ENCODE results near the gene ABL1.

ABL1 gene

DNA sequence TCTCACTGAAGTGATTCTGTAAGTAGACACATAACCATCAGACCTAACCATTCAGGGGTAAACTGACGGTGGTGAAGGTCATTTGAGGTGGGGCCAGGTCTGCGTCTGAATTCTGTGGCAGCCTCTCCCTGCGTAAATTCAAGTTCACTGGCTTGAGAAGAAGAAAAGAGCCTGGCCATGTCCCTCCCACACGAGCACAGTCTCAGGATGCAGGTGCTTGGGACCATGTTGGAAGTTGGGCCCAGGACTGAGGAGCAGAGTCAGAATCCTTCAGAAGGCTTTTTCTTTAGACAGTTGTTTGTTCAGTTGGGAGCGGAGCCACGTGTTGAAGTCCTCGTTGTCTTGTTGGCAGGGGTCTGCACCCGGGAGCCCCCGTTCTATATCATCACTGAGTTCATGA lies 37.5 kb downstream of the ABL1 start:
- Histone ChIP-seq H3K9me3 (ENCODE audit: insufficient read depth, low read length, severe bottlenecking) (no peaks in the 10 kb centered on the region), H2AFZ (ENCODE audit: low read depth, low read length) (no peak overlapping the region), H3K27ac (ENCODE audit: low read length) (no peak overlapping the region), H3K36me3 (ENCODE audit: insufficient read depth, low read length) (peaks cover 79% of the 10 kb centered on the region), H3K79me2 (ENCODE audit: insufficient read depth, low read length) (peaks cover 6% of the 10 kb centered on the region), H3K4me1 (ENCODE audit: insufficient read depth, low read length) (no peaks in the 10 kb centered on the region), H3K4me3 (ENCODE audit: low read depth in 1 of 2, low read length in 2 of 2) (no peak overlapping the region), H4K20me1 (ENCODE audit: insufficient read depth, low read length) (peaks cover 22% of the 10 kb centered on the region), H3K4me2 (ENCODE audit: insufficient read depth, low read length) (no peak overlapping the region), H3K9ac (ENCODE audit: low read depth, low read length) (no peak overlapping the region), H3K27me3 (ENCODE audit: insufficient read depth, low read length, poor library complexity) (no peaks in the 10 kb centered on the region)
- TF ChIP-seq EZH2 (IDR thresholded peaks at IDR 0.05; ENCODE audit: borderline replicate concordance, low read depth, low read length, severe bottlenecking), result no peak
- TF ChIP-seq, protein P1, sequence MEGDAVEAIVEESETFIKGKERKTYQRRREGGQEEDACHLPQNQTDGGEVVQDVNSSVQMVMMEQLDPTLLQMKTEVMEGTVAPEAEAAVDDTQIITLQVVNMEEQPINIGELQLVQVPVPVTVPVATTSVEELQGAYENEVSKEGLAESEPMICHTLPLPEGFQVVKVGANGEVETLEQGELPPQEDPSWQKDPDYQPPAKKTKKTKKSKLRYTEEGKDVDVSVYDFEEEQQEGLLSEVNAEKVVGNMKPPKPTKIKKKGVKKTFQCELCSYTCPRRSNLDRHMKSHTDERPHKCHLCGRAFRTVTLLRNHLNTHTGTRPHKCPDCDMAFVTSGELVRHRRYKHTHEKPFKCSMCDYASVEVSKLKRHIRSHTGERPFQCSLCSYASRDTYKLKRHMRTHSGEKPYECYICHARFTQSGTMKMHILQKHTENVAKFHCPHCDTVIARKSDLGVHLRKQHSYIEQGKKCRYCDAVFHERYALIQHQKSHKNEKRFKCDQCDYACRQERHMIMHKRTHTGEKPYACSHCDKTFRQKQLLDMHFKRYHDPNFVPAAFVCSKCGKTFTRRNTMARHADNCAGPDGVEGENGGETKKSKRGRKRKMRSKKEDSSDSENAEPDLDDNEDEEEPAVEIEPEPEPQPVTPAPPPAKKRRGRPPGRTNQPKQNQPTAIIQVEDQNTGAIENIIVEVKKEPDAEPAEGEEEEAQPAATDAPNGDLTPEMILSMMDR (IDR thresholded peaks at IDR 0.05; ENCODE audit: borderline replicate concordance, extremely low read depth, low read length, poor library complexity, severe bottlenecking), result no peak
- ATAC-seq (ENCODE audit: insufficient read depth, low read depth) (no peak), DNase-seq (no peak)

DNA sequence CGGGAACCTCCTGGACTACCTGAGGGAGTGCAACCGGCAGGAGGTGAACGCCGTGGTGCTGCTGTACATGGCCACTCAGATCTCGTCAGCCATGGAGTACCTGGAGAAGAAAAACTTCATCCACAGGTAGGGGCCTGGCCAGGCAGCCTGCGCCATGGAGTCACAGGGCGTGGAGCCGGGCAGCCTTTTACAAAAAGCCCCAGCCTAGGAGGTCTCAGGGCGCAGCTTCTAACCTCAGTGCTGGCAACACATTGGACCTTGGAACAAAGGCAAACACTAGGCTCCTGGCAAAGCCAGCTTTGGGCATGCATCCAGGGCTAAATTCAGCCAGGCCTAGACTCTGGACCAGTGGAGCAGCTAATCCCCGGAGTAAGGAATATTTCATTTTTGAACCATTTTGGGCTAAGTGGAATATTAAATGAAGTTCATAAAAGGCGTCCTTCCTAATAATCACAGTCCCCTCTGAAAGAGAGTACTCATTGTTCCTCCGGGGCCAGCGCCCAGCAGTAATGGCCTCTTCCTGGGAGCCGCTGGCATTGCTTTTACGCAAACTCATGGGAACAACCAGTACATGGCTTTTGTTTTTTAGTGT lies 38.0 kb downstream of the ABL1 start:
- H2AFZ ChIP-seq (ENCODE audit: low read depth, low read length), result no peak overlapping the region
- no peaks in the 10 kb centered on the region for H3K27me3 ChIP-seq (ENCODE audit: insufficient read depth, low read length, poor library complexity)
- no peak for DNase-seq
- no peaks in the 10 kb centered on the region for H3K4me1 ChIP-seq (ENCODE audit: insufficient read depth, low read length)
- peaks cover 5% of the 10 kb centered on the region; the same call in 1 of the 2 replicates for H3K79me2 ChIP-seq (ENCODE audit: insufficient read depth, low read length)
- ATAC-seq (ENCODE audit: insufficient read depth, low read depth), result no peak
- no peak overlapping the region for H3K9ac ChIP-seq (ENCODE audit: low read depth, low read length)
- no peak overlapping the region for H3K4me2 ChIP-seq (ENCODE audit: insufficient read depth, low read length)
- no peak overlapping the region for H3K27ac ChIP-seq (ENCODE audit: low read length)
- no peaks in the 10 kb centered on the region for H3K9me3 ChIP-seq (ENCODE audit: insufficient read depth, low read length, severe bottlenecking)
- H4K20me1 ChIP-seq (ENCODE audit: insufficient read depth, low read length), result peaks cover 20% of the 10 kb centered on the region
- no peak for TF ChIP-seq EZH2 (IDR thresholded peaks at IDR 0.05; ENCODE audit: borderline replicate concordance, low read depth, low read length, severe bottlenecking)
- TF ChIP-seq, protein P1 (IDR thresholded peaks at IDR 0.05; ENCODE audit: borderline replicate concordance, extremely low read depth, low read length, poor library complexity, severe bottlenecking), result no peak
- peaks cover 80% of the 10 kb centered on the region for H3K36me3 ChIP-seq (ENCODE audit: insufficient read depth, low read length)
- H3K4me3 ChIP-seq (ENCODE audit: low read depth in 1 of 2, low read length in 2 of 2), result no peak overlapping the region

DNA sequence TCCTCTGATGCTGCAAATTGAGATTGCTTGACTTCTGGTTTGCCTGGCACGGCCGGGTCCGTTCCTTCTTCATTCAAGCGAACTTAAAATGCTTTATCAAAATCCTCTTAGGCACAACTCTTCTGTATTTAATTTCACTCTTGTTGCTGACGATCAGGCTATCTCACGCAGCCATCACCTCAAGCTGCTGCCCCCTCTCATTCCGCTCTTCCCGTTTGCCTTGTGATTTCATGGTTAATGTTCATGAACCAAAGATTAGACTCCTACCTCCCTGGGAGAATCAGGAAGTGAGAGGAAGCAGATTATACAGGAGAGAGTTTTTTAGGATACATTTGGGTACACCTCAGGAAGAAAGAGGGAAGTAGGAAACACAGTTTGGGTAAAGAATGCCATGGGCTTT lies 38.9 kb downstream of the ABL1 start:
- Histone ChIP-seq H3K36me3 (ENCODE audit: insufficient read depth, low read length) (peaks cover 86% of the 10 kb centered on the region), H3K9me3 (ENCODE audit: insufficient read depth, low read length, severe bottlenecking) (no peaks in the 10 kb centered on the region), H3K4me3 (ENCODE audit: low read depth in 1 of 2, low read length in 2 of 2) (no peak overlapping the region), H2AFZ (ENCODE audit: low read depth, low read length) (no peak overlapping the region), H3K4me1 (ENCODE audit: insufficient read depth, low read length) (no peaks in the 10 kb centered on the region), H3K79me2 (ENCODE audit: insufficient read depth, low read length) (peaks cover 5% of the 10 kb centered on the region; the same call in 1 of the 2 replicates), H3K4me2 (ENCODE audit: insufficient read depth, low read length) (no peak overlapping the region), H3K27me3 (ENCODE audit: insufficient read depth, low read length, poor library complexity) (no peaks in the 10 kb centered on the region), H3K27ac (ENCODE audit: low read length) (no peak overlapping the region), H4K20me1 (ENCODE audit: insufficient read depth, low read length) (peaks cover 20% of the 10 kb centered on the region), H3K9ac (ENCODE audit: low read depth, low read length) (no peak overlapping the region)
- DNase-seq, result no peak
- TF ChIP-seq, protein P1 (IDR thresholded peaks at IDR 0.05; ENCODE audit: borderline replicate concordance, extremely low read depth, low read length, poor library complexity, severe bottlenecking), result no peak
- TF ChIP-seq EZH2 (IDR thresholded peaks at IDR 0.05; ENCODE audit: borderline replicate concordance, low read depth, low read length, severe bottlenecking), result no peak
- no peak for ATAC-seq (ENCODE audit: insufficient read depth, low read depth)
